Measurements from ENCODE around the gene MUS81.

Gene MUS81

GRCh38 chr11:65814131-65814985 is 45.9 kb upstream of the MUS81 start:
- H3K27ac ChIP-seq (replicated peaks) = no peak overlapping the region
- TF ChIP-seq CTCF (IDR thresholded peaks at IDR 0.05; ENCODE audit: insufficient read depth, low read length) = no peak
- peak; percentile 17; the same call in 1 of the 2 replicates for TF ChIP-seq SPI1 (IDR thresholded peaks at IDR 0.05; ENCODE audit: borderline replicate concordance, low read depth)
- no peak for DNase-seq (ENCODE audit: low read depth in 1 of 2, low spot score in 1 of 2)
- no peak overlapping the region for H3K4me3 ChIP-seq (replicated peaks; ENCODE audit: insufficient read depth, low read length)
- H3K27me3 ChIP-seq (ENCODE audit: insufficient read depth, poor library complexity, severe bottlenecking) = no peaks in the 10 kb centered on the region

- no peak overlapping the region for H3K4me3 ChIP-seq (replicated peaks; ENCODE audit: insufficient read depth, low read length)
- H3K27ac ChIP-seq (replicated peaks) = no peak overlapping the region
- no peaks in the 10 kb centered on the region for H3K27me3 ChIP-seq (ENCODE audit: insufficient read depth, poor library complexity, severe bottlenecking)
- DNase-seq (ENCODE audit: low read depth in 1 of 2, low spot score in 1 of 2) = no peak
- TF ChIP-seq SPI1 (IDR thresholded peaks at IDR 0.05; ENCODE audit: borderline replicate concordance, low read depth) (no peak), GABPA (IDR thresholded peaks at IDR 0.05; ENCODE audit: low read depth) (no peak), POLR2AphosphoS5 (IDR thresholded peaks at IDR 0.05; ENCODE audit: low read depth) (no peak), REST (IDR thresholded peaks at IDR 0.05; ENCODE audit: insufficient replicate concordance, low read depth) (no peak), CTCF (IDR thresholded peaks at IDR 0.05; ENCODE audit: insufficient read depth, low read length) (no peak)
Observed at GRCh38 chr11:65814986-65815565, 45.2 kb upstream of the MUS81 start.

- no peak for DNase-seq (ENCODE audit: low read depth in 1 of 2, low spot score in 1 of 2)
- no peaks in the 10 kb centered on the region for H3K27me3 ChIP-seq (ENCODE audit: insufficient read depth, poor library complexity, severe bottlenecking)
- no peak overlapping the region for H3K4me3 ChIP-seq (replicated peaks; ENCODE audit: insufficient read depth, low read length)
- no peak overlapping the region for H3K27ac ChIP-seq (replicated peaks)
- TF ChIP-seq SPI1 (IDR thresholded peaks at IDR 0.05; ENCODE audit: borderline replicate concordance, low read depth) (peak; percentile 24; the same call in 1 of the 2 replicates), CTCF (IDR thresholded peaks at IDR 0.05; ENCODE audit: insufficient read depth, low read length) (no peak), REST (IDR thresholded peaks at IDR 0.05; ENCODE audit: insufficient replicate concordance, low read depth) (no peak), POLR2AphosphoS5 (IDR thresholded peaks at IDR 0.05; ENCODE audit: low read depth) (no peak), GABPA (IDR thresholded peaks at IDR 0.05; ENCODE audit: low read depth) (no peak)
Observed at GRCh38 chr11:65816696-65817095, 43.5 kb upstream of the MUS81 start.

Measured in HL-60 (cell line).